Cardiac muscle cell (in vitro differentiated cells and primary cell): ENCODE results near the gene NBL1. TPM values are rescaled to one million over a fixed set of nuclear protein-coding genes. Genes with fewer than 3 reads are reported as not detected.

Source experiments
- DNase-seq, 2 donors: peaks; one replicate each; pipeline versions ENCODE4 v3.0.0 to v3.0.0-alpha.2; 2010 to 2017; ENCODE audit warnings: low read depth in 1 of 2, low spot score in 1 of 2
- H3K27ac ChIP-seq: fragments of 200-600 bp; sonication (generic); 2 replicates; pipeline ENCODE4 v1.5.1; 2016
- H3K27me3 ChIP-seq: fragments of 200-600 bp; sonication (generic); 2 replicates; pipeline ENCODE4 v1.6.0; 2016; ENCODE audit warnings: control low read depth
- H3K36me3 ChIP-seq: fragments of 200-600 bp; sonication (generic); 2 replicates; pipeline ENCODE4 v1.5.1; 2016; ENCODE audit warnings: control low read depth
- H3K4me1 ChIP-seq: fragments of 200-600 bp; sonication (generic); 2 replicates; pipeline ENCODE4 v1.8.1; 2017; ENCODE audit warnings: low read depth, mild to moderate bottlenecking, mixed run types
- H3K4me3 ChIP-seq: fragments of 200-600 bp; sonication (generic); 2 replicates; pipeline ENCODE4 v1.5.1; 2016; ENCODE audit warnings: mild to moderate bottlenecking
- H3K9me3 ChIP-seq: fragments of 200-600 bp; sonication (generic); 2 replicates; pipeline ENCODE4 v1.5.1; 2017; ENCODE audit warnings: low read depth, mild to moderate bottlenecking, control low read depth
- polyA plus RNA-seq: library from polyadenylated mRNA; unstranded; fragments of >200 nt; fragmentation: Nextera tagmentation; extraction: Ambion mirVana; gene quantifications from 2 replicates; pipeline ENCODE4 v1.2.1, GENCODE V29; 2016
- total RNA-seq: library from RNA; depleted of rRNA; stranded (reverse); fragments of >200 nt; gene quantifications from 2 replicates; pipeline ENCODE4 v1.2.3, GENCODE V29; 2016
- TF ChIP-seq, protein P1 (sequence below): IDR thresholded peaks from 2 replicates; pipeline ENCODE4 v1.5.1; 2012; ENCODE audit warnings: low read depth, mild to moderate bottlenecking, low read length

NBL1 gene
- total and polyA plus RNA-seq, 2 experiments from 2014 or later = 1.4 to 1.9 TPM

DNA sequence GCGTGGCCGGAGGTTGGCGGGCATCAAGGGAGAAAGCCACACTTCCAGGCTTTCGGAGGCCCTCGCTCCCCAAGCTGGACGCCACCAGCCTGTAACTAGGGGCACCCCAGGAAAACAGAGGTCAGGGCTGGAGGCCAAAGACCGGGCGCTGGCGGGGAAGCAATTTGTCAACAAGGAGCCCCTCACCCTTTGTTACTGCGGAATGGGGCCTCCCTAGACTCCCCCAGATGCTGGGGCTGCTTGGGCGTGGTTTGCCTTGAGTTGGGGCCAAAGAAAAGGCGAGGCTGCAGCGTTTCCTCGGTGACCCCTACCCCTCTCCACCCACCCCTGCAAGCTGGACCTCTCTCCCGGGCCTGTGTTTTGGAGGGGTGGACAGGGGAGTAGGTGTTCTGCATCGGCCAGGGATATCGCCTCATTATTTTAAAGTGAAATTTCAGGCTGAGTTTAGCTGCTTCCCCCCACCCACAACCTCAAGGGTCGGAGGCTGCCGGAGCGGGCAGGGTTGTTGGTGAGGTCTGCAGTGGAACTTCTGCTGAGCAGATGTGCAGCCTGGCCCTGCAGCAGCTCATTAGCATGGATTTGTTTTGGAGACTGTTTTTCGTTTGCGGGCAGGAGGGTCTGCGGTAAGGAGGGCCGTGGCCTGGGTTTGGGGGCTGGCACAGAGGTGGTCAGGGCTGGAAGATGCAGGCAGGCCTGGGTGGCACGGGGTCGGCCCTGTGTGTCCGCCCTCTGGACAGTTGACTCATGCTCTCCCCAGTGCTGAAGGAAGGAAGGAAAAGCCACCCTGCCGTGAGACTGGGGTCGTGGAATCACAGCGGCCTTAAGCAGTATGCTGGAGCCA, 1.5 kb downstream of the NBL1 start:
- no peak for DNase-seq
- TF ChIP-seq, protein P1, sequence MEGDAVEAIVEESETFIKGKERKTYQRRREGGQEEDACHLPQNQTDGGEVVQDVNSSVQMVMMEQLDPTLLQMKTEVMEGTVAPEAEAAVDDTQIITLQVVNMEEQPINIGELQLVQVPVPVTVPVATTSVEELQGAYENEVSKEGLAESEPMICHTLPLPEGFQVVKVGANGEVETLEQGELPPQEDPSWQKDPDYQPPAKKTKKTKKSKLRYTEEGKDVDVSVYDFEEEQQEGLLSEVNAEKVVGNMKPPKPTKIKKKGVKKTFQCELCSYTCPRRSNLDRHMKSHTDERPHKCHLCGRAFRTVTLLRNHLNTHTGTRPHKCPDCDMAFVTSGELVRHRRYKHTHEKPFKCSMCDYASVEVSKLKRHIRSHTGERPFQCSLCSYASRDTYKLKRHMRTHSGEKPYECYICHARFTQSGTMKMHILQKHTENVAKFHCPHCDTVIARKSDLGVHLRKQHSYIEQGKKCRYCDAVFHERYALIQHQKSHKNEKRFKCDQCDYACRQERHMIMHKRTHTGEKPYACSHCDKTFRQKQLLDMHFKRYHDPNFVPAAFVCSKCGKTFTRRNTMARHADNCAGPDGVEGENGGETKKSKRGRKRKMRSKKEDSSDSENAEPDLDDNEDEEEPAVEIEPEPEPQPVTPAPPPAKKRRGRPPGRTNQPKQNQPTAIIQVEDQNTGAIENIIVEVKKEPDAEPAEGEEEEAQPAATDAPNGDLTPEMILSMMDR = no peak
- Histone ChIP-seq H3K27ac (no peak overlapping the region), H3K4me1 (no peaks in the 10 kb centered on the region), H3K4me3 (peak overlapping the region; percentile 51), H3K36me3 (no peaks in the 10 kb centered on the region), H3K9me3 (no peaks in the 10 kb centered on the region), H3K27me3 (peaks cover 66% of the 10 kb centered on the region)

DNA sequence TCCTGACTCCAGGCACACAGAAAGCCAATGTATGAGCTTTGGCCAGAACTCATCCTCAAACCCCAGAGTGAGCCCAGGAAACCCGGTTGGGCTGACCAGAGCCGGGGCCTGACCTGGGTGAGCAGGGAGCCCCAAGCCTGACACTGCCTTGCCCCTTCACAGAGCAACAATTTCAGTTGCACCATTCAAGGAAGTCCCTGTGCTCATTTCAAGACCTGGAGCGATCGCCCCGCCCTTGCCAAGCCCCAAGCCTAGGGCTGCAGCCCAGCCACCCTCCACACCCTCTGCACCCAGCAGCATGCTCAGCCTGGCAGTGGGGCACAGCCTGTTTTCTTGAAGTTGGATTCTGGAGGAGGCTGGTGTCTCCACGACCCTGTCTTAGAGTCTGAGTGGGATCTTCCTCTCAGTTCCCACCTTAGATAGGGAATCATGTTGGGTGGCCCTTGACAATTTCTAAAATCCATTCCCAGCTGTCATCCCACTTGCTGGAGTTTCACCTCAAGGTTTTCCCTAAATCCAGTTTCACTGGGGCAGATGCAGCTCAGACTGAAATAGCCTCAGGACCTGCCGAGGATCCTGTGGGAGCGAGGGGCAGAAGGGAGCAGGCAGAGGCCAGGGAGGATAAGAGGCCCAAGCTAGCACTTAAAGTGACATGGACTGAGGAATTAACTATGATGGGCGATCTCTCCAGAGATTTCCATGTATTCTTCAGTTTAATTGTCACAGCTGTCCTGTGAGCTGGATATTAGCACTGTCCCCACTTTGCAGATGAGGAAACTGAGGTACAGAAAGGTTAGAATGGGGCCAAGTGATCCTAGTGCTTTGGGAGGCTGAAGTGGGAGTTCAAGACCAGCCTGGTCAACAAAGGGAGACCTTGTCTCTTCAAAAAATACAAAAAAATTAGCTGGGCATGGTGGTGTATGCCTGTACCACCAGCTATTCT, 2.5 kb downstream of the NBL1 start:
- Histone ChIP-seq H3K27me3 (peaks cover 57% of the 10 kb centered on the region), H3K9me3 (no peaks in the 10 kb centered on the region), H3K36me3 (no peaks in the 10 kb centered on the region), H3K27ac (no peak overlapping the region), H3K4me3 (no peak overlapping the region), H3K4me1 (no peaks in the 10 kb centered on the region)
- no peak for DNase-seq
- TF ChIP-seq, protein P1 = no peak

DNA sequence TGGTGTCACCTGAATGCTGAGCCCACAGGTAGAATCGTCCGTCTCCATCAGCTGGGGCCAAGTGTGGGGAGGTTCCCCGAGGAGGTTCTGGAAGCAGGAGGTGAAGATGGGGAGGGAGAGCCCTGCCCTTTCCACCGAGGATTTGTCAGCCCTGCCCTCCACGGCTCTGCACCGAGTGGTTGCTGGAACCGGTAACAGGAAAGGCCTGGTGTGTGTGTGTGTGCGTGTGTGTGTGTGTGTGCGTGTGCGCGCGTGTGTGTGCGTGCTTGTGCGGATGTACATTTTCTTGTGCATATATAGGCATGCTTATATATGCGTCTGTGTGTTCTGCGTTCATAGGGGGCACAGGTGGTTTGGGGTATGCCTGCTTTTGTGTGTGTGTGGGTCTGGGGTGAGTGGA, 3.5 kb downstream of the NBL1 start:
- TF ChIP-seq, protein P1 = no peak
- peaks cover 48% of the 10 kb centered on the region for H3K27me3 ChIP-seq
- H3K4me1 ChIP-seq = no peaks in the 10 kb centered on the region
- H3K9me3 ChIP-seq = no peaks in the 10 kb centered on the region
- DNase-seq = no peak
- no peak overlapping the region for H3K27ac ChIP-seq
- no peaks in the 10 kb centered on the region for H3K36me3 ChIP-seq
- no peak overlapping the region for H3K4me3 ChIP-seq

DNA sequence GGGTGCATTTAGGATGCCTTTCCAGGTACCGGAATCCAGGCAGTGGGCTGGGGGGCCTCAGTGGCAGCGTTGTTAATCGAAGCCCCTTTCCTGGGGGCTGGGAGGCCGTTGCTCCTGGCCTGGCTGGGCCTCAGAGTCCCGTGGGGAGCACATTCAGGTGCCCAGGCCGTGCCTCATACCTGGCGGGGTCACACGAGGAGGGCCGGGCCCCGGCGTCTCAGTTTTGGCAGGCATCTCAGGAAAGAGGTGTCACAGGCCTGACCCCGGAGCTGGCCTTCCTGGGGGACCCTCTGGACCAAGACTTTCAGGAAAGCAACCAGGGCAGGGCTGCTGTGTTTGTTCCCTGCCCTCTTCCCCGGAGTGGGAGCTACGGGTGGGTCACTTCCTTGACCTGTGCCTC, 4.1 kb downstream of the NBL1 start:
- H3K9me3 ChIP-seq = no peaks in the 10 kb centered on the region
- peaks cover 42% of the 10 kb centered on the region for H3K27me3 ChIP-seq
- DNase-seq = no peak
- no peak overlapping the region for H3K4me3 ChIP-seq
- no peaks in the 10 kb centered on the region for H3K36me3 ChIP-seq
- H3K4me1 ChIP-seq = no peaks in the 10 kb centered on the region
- TF ChIP-seq, protein P1 = no peak
- H3K27ac ChIP-seq = no peak overlapping the region

DNA sequence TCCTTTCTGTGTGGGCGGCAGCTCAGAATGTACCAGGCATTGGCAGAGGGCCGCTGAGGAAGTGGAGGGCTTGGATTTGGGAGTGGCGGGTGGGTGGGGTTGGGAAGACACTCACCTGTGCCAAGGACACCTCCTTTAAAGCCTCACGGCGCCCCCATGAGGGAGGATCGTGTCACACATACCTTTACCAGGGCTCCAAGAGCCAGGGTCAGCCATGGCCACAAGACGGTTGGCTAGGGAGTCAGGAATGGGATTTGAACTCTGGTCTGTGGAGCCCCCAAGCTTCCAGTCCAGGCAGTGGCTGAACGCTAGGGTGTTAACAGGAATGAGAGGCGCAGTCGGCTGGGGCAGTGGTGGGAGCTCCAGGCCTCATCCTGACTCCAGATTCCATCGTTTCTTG, 4.6 kb downstream of the NBL1 start:
- Histone ChIP-seq H3K27ac (no peak overlapping the region), H3K9me3 (no peaks in the 10 kb centered on the region), H3K27me3 (peaks cover 37% of the 10 kb centered on the region), H3K4me3 (no peak overlapping the region), H3K36me3 (no peaks in the 10 kb centered on the region), H3K4me1 (no peaks in the 10 kb centered on the region)
- TF ChIP-seq, protein P1 = peak; percentile 20
- no peak for DNase-seq
